ENCODE results near the gene TNFSF15. TPM values are rescaled to one million over a fixed set of nuclear protein-coding genes. Genes with fewer than 3 reads are reported as not detected.

The TNFSF15 gene
- total and polyA plus RNA-seq, 2 of the 4 experiments (the other 2 are of a cell fraction): 0.03 to 0.18 TPM

DNA sequence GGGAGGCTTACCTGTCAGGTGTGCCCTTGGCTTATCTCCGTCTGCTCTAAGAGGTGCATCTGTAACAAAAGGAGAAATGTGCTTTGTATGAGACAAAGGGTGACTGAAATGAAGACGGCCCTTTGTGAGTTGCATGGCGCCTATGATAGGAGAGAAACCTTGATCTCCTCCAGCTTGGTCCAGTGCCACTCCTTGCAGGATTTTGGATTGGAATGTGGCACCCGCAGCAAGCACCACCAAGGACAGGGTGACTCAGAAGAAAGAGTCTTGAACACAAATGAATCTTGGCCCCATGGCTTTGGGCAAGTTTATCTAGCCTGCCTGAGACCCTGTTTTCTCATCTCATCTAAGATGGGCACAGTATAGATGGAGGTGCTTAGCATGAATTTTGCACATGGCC lies 13.4 kb downstream of the TNFSF15 start:
- H3K18ac ChIP-seq (ENCODE audit: low read depth, low read length): no peak overlapping the region
- no peak overlapping the region for H2AFZ ChIP-seq (replicated peaks; ENCODE audit: low read length, poor library complexity)
- H3K79me1 ChIP-seq (ENCODE audit: low read depth in 1 of 2, low read length in 2 of 2): no peaks in the 10 kb centered on the region
- BruUV-seq (replicated peaks): no TSS peak
- H2BK15ac ChIP-seq (ENCODE audit: low read depth, low read length): no peak overlapping the region
- no peak overlapping the region for H2BK120ac ChIP-seq (ENCODE audit: low read depth, low read length)
- H4K20me1 ChIP-seq (ENCODE audit: insufficient read depth, low read length): no peaks in the 10 kb centered on the region
- H3K14ac ChIP-seq (replicated peaks; ENCODE audit: low read depth, low read length): no peak overlapping the region
- no peak overlapping the region for H2AK5ac ChIP-seq (ENCODE audit: low read depth, low read length)
- TF ChIP-seq CHD1 (IDR thresholded peaks at IDR 0.05; ENCODE audit: low read depth, low read length): no peak
- no peak for TF ChIP-seq NFE2L2 (IDR thresholded peaks at IDR 0.05; ENCODE audit: low read depth, low read length)
- H3K27ac ChIP-seq (ENCODE audit: insufficient read depth, low read length): no peak overlapping the region
- WGBS, 2 experiments (ENCODE audit: extremely low coverage in 2 of 2, insufficient read length in 1 of 2): 92% methylated on average over 2 of the region's 4 CpGs; no CpG with 5 or more reads in 1 of the 2 experiments
- POLR2A ChIA-PET (ENCODE audit: unreplicated experiment): no interaction called here
- no peak overlapping the region for H2BK5ac ChIP-seq (ENCODE audit: low read depth, low read length, poor library complexity, severe bottlenecking)
- H3K23ac ChIP-seq (ENCODE audit: low read depth, low read length): no peak overlapping the region
- no peaks in the 10 kb centered on the region for H3K36me3 ChIP-seq (ENCODE audit: control insufficient read depth, insufficient read depth, low read length)
- dilution Hi-C loops (cut with HindIII; ENCODE audit: low sequenced_read_pairs, unreplicated experiment): no loop called here
- no peak overlapping the region for H3K56ac ChIP-seq (ENCODE audit: extremely low read depth, insufficient read depth, low read length)
- no peak overlapping the region for H3K4me3 ChIP-seq (ENCODE audit: insufficient read depth, low read depth, low read length)
- H3K4me1 ChIP-seq (ENCODE audit: control insufficient read depth, insufficient read depth, low read length): no peaks in the 10 kb centered on the region
- H3K27me3 ChIP-seq (ENCODE audit: control insufficient read depth, insufficient read depth, low read length): peaks cover 15% of the 10 kb centered on the region; the same call in 1 of the 2 replicates
- H3K4ac ChIP-seq (ENCODE audit: low read depth, low read length): no peak overlapping the region
- no peak overlapping the region for H2BK20ac ChIP-seq (ENCODE audit: low read depth, low read length)
- DNase-seq (no peak), ATAC-seq (ENCODE audit: low read depth) (no peak)
- CTCF ChIA-PET: no interaction called here
- in situ Hi-C loops (cut with MboI; ENCODE audit: low sequenced_read_pairs): no loop called here
- no peak overlapping the region for H4K91ac ChIP-seq (ENCODE audit: insufficient read depth, low read depth, low read length)
- H3K4me2 ChIP-seq (ENCODE audit: low read depth, low read length): no peak overlapping the region
- intact Hi-C loops (cut with micrococcal nuclease): no loop called here
- no peak overlapping the region for H2AK9ac ChIP-seq (replicated peaks; ENCODE audit: low read depth, low read length, poor library complexity)
- H4K5ac ChIP-seq (ENCODE audit: low read depth, low read length): no peak overlapping the region
- H3K9me3 ChIP-seq (ENCODE audit: control insufficient read depth, insufficient read depth, low read length): no peaks in the 10 kb centered on the region
- H3K9me1 ChIP-seq (ENCODE audit: insufficient read depth, low read length): no peaks in the 10 kb centered on the region
- no peak overlapping the region for H4K8ac ChIP-seq (ENCODE audit: low read depth in 2 of 2, low read length in 2 of 2)
- no peak overlapping the region for H3K9ac ChIP-seq (ENCODE audit: low read depth, low read length)

All from IMR-90 (cell line).